ENCODE results near the gene FERMT2.
"Not testable (repeated sequence)": the region's sequence is repeated elsewhere in the genome, so short reads cannot be mapped to it uniquely, and the experiment has no call there.

The FERMT2 gene

DNA sequence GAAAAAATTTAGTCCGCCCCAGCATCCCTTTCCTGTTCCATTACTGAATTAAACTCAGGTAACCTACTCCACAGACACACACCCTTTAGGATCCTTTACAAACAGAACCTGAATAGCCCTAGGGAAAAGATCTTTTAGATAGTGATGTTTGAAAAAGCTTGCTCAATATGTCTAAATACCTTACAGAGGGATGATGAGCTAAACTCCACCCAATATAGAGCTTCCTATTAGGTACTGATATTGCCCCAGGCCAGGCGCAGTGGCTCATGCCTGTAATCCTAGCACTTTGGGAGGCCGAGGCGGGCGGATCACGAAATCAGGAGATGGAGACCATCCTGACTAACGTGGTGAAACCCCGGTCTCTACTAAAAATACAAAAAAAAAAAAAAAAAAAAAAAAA is 50.1 kb downstream of the FERMT2 start:
- no peak for DNase-seq (ENCODE audit: low read depth in 2 of 2)

DNA sequence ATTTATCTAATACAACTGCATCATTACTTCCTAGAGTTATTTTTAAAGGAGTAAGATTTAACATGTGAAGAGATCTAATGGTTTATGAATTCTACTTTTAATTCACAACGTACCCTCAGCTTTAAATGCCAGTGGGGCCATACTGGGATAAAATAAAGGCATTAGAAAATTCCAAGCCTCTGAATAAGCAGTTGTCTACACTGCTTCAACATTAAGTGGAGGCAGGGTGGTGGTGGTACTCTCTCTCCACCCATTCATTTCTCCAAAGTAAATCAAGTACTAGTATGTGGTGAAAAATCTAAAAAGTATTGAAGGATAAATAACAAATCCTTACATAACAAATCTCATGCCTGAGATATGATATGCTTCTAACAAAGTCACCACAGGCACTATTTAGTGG is 52.4 kb downstream of the FERMT2 start:
- no peak for DNase-seq (ENCODE audit: low read depth in 2 of 2)

DNA sequence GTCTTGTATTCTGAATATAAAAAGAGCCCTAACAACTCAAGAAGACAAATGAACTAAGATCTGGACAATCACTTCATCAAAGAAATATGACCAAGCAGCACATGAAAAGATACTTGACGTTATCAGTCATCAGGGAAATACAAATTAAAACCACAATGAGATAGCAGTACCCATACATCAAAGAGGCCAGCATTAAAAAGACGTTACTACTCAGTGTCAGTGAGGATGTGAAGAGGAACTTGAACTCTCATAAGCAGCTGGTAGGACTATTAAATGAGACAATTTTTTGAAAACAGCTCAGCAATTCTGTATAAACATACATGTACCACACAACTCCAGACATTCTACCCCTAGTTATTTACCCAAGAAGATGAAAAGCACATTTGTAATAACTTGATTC is 55.9 kb downstream of the FERMT2 start:
- no peak for DNase-seq (ENCODE audit: low read depth in 2 of 2)

DNA sequence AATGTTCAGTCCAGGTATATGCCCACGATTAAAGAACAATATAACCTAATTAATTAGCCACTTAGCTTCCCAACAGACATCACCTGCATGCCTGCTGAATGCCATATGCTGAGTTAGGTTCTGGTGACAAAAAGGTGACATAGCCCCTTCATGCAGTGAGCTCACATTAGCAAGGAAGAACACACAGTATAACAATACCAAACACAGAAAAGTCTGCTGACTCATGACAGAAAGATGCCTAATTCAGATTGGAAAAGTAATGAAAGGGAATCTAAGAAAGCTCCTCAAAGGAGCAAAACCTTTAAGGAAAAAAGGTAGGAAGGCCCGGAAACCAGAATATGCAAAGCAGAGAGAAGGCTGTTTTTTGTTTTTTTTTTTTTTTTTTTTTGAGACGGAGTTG is 59.0 kb downstream of the FERMT2 start:
- no peak for DNase-seq (ENCODE audit: low read depth in 2 of 2)

DNA sequence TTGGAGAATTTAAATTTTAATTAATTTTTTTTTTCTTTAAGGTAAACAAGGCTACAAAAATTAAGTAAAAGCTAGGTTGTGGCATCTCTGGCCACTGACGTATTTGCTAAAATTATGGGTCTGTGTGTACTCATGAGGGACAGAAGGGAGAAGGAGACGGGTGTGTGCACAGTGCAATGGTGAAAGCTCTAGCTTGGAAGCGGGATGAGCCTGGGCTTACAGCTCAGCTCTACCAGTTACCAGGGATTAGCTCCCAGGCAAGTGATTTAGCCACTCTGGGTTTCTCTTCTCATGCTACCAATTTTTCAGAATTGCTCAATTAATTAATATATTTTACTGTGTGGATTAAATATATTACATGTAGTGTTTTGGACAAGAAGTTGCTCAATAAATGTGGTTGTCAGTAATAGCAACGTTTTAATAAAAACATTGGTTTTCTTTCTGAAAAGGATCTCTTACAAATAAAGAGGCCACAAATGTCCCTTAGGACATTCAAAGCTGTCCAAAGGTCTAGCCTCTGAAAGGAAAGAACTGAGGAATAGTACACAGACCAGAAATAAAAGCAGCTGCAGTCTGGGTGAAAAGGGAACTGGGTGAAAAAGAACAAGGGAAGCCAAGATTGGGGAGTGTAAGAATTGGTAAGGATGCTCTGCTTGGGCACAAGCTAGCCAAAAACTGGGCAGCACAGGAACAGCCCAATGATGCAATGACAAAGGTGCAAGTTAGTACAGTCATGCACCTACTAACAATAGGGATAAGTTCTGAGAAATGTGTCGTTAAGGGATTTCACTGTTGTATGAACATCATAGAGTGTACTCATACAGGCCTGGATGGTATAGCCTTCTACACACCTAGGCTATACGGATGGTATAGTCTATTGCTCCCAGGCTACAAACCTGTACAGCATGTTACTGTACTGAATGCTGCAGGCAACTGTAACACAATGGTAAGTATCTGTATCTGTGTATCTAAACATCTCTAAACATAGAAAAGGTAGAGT is 61.7 kb downstream of the FERMT2 start:
- no peak for DNase-seq (ENCODE audit: low read depth in 2 of 2)

DNA sequence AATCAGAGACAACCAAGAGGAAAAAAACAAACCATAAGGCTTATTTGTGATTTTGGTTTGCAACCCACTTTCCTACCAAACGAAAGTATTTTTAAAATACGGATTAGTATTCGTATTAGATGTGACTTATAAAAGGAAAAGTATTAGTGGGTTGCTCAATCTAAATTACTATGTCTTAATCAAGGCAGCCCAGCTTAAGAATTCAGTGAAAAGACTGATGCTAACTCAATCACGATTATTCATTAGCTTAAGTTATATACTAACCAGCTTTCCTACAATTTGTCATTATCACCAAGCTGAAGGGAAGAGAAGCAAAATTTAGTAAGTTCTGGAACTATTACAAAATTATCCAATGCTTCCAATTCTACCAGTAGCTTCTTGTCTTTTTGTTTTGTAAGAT is 62.7 kb downstream of the FERMT2 start:
- DNase-seq (ENCODE audit: low read depth in 2 of 2), result no peak

DNA sequence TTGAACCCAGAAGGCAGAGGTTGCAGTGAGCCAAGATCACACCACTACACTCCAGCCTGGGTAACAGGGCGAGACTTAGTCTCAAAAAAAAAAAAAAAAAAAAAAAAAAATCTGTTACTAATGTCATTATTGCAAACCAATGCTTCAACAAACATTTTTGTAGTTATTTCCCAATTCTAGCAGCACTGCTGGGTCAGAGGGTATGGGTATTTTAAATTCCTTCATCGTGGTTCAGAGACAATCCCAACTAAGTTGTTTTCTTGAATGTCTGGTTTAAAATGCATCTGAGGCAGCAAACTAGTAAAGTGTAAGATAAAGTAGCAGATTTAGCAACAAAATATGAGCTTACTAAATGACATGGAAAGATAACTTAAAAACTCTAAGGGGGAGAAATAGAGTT is 65.6 kb downstream of the FERMT2 start:
- no peak for DNase-seq (ENCODE audit: low read depth in 2 of 2)

DNA sequence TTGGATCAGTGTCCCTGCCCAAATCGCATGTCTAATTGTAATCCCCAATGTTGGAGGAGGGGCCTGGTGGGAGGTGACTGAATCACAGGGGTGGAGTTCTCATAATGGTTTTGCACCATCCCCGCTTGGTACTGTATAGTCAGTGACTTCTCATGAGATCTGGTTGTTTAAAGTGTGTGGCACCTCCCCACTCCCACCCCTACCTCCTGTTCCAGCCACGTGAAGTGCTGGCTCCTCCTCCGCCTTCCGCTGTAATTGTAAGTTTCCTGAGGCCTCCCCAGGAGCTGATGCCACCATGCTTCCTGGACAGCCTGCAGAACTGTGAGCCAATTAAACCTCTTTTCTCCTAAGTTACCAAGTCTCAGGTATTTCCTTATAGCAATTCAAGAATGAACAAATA is 67.2 kb downstream of the FERMT2 start:
- no peak for DNase-seq (ENCODE audit: low read depth in 2 of 2)

DNA sequence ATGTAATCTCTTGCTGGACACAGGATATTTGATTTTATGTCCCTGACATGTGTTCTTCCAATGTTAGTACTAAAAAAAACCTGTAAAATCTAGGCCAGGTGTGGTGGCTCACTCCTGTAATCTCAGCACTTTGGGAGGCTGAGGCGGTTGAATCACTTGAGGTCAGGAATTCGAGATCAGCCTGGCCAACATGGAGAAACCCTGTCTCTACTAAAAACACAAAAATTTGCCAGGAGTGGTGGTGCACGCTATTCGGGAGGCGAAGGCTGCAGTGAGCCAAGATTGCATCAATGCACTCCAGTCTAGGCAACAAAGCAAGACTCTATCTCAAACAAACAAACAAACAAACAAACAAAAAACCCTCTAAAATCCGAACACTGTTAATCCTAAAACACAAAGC is 68.0 kb downstream of the FERMT2 start:
- no peak for DNase-seq (ENCODE audit: low read depth in 2 of 2)

DNA sequence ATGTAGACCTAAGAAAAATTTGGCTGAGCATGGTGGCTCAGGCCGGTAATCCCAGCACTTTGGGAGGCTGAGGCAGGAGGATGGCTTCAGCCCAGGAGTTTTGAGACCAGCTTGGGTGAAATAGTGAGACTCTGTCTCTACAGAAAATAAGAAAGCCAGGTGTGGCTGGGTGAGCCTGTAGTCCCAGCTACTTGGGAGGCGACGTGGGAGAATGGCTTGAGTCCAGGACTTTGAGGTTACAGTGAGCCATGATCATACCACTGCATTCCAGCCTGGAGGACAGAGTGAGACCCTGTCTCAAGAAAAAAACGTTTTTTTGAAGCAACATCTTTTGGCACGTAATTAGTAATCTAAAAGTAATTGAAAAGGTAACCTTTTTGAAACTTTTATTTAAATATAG is 70.9 kb downstream of the FERMT2 start:
- no peak for DNase-seq (ENCODE audit: low read depth in 2 of 2)

DNA sequence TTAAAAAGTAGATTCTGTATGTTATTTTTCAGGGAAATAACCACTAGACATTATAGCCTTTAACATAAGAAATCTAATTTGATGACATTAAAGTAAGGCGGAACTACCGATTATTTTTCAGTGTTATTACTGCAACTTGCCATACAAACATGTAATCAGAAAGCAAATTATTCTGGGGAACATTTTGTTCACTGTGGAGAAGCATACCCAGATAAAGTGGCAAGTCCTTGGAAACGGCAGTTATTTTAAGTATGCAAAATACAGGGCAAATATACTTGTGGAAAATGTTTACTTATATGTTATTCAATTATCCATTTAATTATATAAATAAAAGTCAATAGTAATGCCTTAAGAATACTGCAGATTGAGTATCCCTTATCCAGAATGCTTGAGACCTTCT is 71.9 kb downstream of the FERMT2 start:
- no peak for DNase-seq (ENCODE audit: low read depth in 2 of 2)

DNA sequence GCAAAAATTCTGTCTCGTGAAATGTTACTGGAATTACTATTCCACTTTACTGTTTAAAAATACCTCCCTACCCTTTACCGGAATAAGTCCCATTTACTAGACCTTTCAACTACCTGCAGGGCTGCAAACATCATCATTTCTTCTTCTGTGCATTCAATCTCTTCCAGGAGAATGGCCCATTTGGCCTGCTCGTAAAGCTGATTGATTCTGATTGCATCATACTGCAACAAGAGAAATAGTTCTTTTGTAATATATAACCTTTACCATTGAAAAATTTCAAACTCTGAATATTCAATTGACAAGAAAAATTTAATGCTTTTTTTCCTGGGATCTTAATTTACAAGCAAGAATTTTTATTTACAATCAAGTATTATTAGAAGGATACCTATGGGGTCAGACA is 72.4 kb downstream of the FERMT2 start:
- no peak for DNase-seq (ENCODE audit: low read depth in 2 of 2)

DNA sequence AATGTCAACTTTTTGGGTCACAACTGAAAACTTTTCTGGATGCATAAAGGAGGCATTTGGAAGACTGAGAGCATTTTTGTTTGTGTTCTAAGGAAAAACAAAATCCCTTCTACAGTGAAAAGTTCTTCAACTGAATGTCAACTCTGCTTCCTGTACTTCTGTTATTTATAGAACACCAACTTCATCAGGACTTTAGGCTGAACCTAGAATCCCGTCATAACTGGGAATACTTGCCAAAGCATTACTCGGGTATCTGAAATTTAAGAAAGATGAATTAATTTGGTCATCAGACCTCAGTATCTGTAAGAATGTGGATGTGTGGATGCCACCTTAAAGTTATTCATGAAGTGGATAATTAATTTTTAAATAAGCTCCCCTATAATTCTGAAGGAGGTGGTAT is 73.2 kb downstream of the FERMT2 start:
- no peak for DNase-seq (ENCODE audit: low read depth in 2 of 2)

DNA sequence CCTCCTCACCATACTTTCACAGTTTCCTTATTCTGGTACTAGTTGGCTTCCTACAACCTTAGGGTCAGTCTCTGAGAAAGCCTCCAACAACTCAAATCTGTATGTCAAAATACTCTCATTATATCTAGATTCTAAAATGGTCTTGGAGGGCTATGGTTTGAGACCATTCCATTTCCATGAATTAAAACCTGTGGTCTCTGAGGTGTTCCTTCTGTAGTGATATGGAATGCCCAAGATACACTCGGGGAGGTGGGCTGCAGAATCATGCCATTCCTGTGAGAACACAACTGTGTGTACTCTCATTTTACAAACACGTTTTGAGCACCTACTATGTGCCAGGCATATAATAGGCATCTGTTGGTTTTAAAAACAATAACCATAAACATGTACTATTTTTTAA is 74.0 kb downstream of the FERMT2 start:
- DNase-seq (ENCODE audit: low read depth in 2 of 2), result no peak

DNA sequence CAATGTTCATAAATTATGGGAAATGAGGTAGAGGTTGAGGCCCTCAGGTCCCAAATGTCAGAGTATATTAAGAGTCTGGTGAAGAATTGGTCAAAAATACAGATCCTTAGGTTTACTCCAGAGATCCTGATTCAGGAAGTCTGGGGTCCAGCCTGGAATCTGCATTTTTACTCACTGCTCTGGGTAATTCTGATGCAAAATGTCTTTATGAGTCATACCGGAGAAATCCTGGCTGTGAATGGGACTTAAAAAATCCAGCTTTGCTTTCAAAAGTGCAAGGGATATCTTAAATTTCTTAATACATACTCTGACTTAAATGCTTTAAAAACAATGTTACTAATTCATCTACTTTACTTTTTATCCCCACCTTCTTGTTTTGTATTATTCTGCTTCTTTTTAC is 74.5 kb downstream of the FERMT2 start:
- DNase-seq (ENCODE audit: low read depth in 2 of 2), result no peak

DNA sequence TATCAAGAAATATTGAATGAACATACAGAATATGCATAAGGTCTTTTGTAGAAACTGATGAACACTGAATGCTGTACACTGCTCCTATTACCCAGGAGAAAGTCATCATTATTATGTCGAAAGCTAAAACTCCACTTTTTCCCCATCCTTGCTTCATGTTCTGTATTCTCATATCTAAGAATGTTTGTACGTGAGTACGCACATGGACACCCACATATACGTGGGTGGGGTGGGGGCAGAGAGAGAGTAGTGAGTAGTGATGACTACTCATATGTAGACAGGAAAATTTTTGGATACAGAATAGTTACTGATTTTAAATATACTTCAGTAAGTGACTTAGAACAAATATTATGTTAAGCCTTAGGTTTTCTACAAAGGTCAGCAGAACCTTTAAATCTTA is 75.1 kb downstream of the FERMT2 start:
- no peak for DNase-seq (ENCODE audit: low read depth in 2 of 2)

DNA sequence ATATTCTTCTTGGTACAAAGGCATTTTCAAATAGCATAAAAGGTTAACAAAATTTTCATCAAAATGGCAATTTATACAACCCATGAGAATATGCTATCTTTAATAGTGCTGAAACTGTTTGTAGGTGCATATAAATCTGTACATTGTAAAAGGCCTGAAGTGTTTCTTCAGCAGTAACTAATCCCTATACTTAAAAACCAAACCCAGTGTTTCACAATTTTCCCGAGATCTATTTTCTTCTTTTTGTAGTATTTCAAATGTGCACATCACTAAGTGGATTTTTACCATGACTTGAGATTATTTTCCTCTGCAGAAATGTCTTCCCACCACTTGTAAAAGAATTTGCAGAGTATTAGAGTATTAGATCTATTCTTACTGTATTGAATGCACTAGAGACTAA is 76.5 kb downstream of the FERMT2 start:
- DNase-seq (ENCODE audit: low read depth in 2 of 2), result no peak

DNA sequence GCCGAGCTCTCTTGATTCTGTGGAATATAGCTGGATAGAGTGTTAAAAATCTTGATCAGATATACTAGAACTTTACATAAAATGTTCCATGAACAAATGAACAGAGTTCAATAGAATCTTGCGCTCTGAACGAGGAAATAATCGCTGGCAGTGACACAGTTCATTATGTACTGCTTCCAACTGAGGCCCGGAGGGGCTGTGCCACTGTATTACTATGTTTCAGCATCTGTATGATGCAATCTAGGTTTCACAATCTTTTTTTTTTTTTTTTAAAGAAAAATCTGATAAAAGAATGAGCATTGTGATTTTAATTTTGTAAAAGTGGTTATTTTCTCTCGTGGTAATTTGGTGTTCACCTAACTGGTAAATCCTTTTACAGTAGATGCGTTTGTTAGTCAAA is 77.2 kb downstream of the FERMT2 start:
- no peak for DNase-seq (ENCODE audit: low read depth in 2 of 2)

DNA sequence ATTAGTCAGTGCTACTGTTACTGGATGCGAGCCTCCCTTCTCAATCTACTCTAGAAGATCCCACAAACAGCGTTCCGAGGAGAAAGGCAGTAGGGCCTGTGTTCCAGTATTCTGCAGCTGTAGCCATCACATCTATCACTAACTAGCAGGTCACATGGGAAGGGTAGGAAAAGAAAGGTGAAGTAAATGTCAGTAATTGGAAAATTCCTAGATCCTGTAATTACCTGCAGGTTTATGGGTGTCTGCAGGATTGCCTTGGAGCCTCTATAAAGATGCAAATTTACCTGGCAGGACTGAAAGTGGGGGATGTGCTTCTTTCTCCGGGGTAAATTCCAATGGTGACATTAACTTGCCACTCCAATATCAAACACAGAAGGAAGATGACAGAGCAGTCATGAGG is 77.8 kb downstream of the FERMT2 start:
- no peak for DNase-seq (ENCODE audit: low read depth in 2 of 2)

DNA sequence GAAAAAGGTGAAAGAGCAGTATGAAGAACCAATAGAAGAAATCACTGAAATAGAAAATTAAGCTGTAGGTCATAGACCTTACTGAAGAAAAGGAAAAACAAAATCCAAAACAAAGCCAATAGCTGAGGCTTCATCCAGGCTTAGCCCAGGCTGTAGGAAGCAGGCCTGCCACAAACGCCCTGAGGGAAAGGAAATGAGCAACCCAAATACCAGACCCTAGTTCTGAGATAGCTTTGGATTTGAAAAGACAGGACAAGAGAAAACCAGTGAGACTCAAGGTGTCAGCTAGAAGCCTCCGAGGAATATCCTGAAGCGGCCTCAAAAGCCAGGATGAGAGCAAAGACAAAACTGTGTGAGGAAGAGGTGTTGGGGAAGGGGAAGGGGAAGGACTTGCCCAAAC is 79.2 kb downstream of the FERMT2 start:
- no peak for DNase-seq (ENCODE audit: low read depth in 2 of 2)

DNA sequence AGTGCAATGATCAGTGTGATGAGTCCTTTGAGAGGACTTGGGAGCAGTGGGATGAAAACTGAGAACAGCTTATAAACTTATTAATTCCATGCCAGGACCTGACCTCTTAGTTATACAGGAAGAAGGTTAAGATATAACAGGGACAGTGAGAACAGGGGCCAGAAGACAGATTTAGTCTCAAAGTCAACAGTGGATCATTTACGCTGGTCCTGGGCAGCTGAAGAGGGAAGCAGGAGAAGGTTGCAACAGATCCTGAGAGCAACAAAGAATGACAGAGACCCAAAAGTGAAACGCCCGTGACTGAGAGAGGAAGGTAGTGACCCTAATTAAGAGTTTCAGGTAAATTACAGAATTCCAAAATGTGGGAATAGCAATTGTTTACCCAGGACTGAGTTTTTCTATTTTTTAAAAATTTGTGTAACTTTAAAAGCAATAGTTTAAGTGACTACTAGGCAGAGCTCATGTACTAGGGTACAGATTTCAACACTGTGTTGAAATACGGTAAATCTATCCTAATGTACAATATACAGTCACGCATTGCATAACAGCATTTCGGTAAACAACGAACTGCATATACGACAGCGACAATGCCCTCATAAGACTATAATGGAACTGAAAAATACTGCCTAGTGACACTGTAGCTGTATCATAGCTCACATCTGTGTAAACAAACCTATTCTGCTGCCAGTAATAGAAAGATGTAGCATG is 81.8 kb downstream of the FERMT2 start:
- no peak for DNase-seq (ENCODE audit: low read depth in 2 of 2)

DNA sequence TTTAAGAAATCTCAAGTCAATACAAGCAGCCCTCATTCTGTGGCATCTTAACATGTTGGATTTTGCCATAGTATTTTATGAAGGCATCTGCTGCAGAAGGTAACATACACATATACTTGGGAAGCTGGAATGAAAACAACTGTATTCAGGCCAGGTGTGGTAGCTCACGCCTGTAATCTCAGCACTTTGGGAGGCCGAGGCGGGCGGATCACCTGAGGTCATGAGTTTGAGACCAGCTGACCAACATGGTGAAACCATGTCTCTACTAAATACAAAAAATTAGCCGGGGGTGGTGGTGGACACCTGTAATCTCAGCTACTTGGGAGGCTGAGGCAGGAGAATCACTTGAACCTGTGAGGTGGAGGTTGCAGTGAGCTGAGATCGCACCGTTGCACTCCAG is 86.0 kb downstream of the FERMT2 start:
- not testable (repeated sequence) for DNase-seq (ENCODE audit: low read depth in 2 of 2)

DNA sequence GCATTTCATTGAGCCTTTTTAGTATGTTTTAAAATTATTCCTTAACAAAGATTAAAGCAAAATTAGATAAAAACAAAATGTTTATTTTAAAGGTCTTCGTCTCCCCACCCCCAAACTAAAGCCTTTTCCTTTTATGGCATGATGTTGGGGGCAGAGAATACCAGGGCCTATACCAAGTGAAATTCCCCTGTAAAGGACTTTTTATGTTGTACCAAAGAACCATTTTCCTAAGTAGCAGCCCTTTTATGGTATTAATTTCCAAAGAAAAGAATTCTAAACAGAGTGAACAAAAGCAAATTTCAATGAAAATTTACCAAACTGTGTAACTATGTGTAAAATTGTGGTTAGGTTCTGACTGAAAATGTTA is 87.5 kb downstream of the FERMT2 start:
- no peak for DNase-seq (ENCODE audit: low read depth in 2 of 2)
